Measurements from ENCODE around the gene HS6ST2. TPM values are rescaled to one million over a fixed set of nuclear protein-coding genes. Genes with fewer than 3 reads are reported as not detected.
A peak's percentile ranks its signal among the peaks of the same experiment; 100 is the strongest.

Gene HS6ST2
- polyA plus RNA-seq, 3 donors: 24.4 to 25.8 (median 25.2) TPM

DNA sequence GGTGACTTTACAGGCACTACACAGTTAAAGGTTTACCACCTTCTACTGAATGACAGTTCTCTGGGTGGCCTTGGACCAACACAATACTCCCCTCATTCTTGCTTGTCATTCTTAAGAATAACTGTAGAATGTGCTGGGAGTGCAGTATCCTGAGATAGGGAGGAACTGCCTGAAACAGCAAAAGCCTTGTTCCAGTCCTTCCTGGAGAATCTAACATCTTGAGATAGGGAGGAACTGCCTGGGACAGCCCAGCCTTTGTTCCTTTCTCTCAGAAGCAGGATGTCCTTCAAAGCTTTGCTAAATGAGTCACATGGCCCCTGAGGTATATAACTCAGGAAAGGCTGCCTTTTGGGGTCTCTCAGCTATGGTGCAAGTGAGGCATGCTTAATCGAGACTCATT is 323.9 kb downstream of the HS6ST2 start:
- no peak for DNase-seq (ENCODE audit: low read depth in 3 of 3, low spot score in 2 of 3)

DNA sequence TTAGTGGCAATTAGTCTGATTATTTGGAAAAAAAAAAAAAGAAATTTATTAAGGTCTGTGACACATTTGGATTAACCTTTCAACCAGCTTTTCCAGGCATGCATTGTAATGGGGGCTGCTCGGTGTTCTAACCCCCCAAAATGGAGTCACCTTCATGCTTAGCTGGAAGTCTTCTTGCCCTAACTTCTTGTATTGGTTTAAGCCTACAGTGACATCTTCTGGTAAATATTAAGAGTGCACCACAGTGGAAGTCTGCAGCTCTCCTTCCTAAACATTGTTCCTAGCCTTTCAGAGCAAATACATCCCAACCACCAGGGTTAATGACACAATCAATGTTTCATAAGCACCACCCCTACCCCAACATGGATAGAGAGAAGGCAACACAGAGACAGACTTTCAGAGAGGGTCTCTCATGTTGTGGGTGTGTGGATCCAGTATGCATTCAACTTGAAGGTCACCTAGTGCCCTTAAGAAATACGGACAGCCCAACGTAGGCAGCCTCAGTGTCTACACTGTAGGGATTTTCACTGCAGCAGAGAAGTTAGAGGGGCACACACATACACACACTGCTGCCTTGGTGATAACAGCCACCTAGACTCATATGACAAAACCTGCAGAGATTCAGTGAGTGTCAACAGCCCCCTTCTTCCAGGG is 326.7 kb downstream of the HS6ST2 start:
- DNase-seq (ENCODE audit: low read depth in 3 of 3, low spot score in 2 of 3): no peak

GRCh38 chrX:132624466-132624865 is 334.0 kb downstream of the HS6ST2 start:
- DNase-seq (ENCODE audit: low read depth in 3 of 3, low spot score in 2 of 3): no peak

- DNase-seq (ENCODE audit: low read depth in 3 of 3, low spot score in 2 of 3): no peak
These were observed 334.5 kb downstream of the HS6ST2 start for GRCh38 chrX:132623942-132624341.

DNA sequence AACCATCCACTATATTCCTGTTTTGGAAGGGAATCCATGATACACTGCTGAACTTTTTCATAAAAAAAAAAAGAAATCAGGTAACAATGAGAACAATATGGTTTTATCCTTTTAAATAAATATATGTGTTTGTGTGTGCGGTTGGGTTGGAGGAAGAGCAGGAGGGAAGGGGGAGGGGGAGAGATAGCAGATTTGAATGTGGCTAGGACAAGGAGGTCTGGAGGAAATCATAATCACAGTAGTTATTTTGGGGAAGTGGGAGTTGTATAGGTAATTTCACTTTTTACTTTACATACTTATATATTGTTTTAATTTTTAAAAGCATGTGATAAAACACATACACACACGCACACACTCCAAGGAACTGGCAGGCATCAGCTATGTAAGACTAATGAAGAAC is 335.1 kb downstream of the HS6ST2 start:
- no peak for DNase-seq (ENCODE audit: low read depth in 3 of 3, low spot score in 2 of 3)

GRCh38 chrX:132622130-132622529 is 336.3 kb downstream of the HS6ST2 start:
- no peak for DNase-seq (ENCODE audit: low read depth in 3 of 3, low spot score in 2 of 3)

GRCh38 chrX:132618810-132619209 is 339.6 kb downstream of the HS6ST2 start:
- DNase-seq (ENCODE audit: low read depth in 3 of 3, low spot score in 2 of 3): no peak

DNA sequence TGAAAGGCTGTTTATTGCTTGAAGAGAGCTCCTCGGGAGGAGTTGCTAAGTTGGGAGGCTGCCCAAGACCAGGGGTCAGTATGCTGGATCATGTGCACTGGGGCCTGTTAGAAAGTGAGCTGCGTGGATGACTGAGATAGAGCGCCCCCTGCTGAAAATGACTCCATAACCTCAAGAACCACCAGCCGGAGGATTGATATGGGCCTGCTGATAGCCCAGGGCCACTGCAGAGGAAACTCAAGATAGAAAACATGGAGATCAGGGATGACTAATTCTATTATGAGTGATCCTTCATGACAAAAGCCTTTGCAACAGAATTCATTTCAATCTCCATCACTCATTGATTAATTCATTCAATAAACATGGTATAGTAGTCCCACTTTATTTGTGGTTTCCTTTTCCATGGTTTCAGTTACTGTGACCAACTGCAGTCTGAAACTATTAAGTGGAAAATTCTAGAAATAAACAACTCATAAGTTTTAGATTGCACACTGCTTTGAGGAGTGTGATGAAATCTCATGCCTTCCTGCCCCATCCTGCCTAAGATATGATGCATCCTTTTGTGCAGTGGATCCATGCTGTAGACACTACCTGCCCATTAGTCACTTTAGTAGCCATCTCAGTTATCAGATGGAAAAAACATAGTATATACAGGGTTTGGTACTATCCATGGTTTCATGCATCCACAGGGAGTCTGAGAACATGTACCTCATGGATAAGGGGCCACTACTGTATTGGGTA is 342.9 kb downstream of the HS6ST2 start:
- peak in 1 of 3 donors; percentile 39 for DNase-seq (ENCODE audit: low read depth in 3 of 3, low spot score in 2 of 3)

GRCh38 chrX:132614297-132614696 is 344.1 kb downstream of the HS6ST2 start:
- no peak for DNase-seq (ENCODE audit: low read depth in 3 of 3, low spot score in 2 of 3)

GRCh38 chrX:132613801-132614200 is 344.6 kb downstream of the HS6ST2 start:
- no peak for DNase-seq (ENCODE audit: low read depth in 3 of 3, low spot score in 2 of 3)

DNA sequence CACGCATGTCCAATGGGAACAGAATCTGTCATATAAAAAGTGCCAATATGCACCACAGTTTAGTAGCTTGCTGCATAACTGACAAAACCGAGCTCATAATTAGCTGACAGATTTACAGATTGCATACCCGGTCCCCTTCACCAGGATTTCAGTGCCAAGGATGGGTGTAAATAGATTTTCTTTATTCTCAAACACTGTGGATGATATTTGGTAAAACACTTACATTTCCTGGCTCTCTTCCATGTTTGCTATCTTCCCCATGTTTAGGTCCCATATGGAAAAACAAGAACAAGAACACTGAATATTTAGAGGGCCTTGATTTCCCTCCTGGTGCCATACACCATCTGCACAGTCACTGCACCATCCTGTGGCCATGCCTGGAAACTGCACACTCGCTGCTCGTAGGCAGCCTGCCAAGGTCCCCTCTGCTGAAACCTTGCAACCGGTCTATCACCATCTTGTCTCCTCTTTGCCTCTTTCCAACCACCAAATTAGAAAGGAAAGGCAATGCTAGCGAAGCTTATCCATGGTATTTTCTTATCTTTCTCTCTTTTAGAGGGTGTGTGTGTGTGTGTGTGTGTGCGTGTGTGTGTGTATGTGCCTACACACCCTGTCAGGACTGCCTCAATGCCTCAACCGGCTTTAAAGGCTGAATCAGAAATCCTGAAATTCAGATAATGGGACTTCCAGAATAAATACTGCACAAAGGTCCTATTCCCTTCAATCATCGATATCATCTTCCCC is 345.4 kb downstream of the HS6ST2 start:
- DNase-seq (ENCODE audit: low read depth in 3 of 3, low spot score in 2 of 3): no peak

GRCh38 chrX:132610536-132610935 is 347.9 kb downstream of the HS6ST2 start:
- no peak for DNase-seq (ENCODE audit: low read depth in 3 of 3, low spot score in 2 of 3)

DNA sequence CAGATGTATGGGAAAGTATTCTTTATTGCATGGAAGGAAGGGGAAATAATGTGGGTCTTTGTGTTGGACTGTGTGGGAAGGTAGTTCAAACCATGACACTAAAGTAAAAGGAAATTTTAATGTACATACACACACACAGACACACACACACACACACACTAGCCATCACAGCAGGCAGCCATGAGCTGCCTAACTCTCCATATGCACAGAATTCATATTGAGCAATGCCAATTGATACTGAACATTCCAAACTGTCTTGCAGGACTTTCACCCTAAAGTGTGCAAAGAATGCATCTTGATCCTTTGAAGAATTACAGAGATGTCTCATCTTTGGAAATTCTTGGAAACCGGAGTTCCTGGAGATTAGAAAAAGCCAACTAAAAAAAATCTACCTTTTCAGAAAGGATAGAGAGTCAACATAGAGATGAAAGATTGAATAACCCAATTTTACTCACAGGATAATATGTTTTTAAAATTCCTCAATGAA is 349.0 kb downstream of the HS6ST2 start:
- no peak for DNase-seq (ENCODE audit: low read depth in 3 of 3, low spot score in 2 of 3)

GRCh38 chrX:132603700-132604286 is 354.6 kb downstream of the HS6ST2 start:
- no peak for DNase-seq (ENCODE audit: low read depth in 3 of 3, low spot score in 2 of 3)

DNA sequence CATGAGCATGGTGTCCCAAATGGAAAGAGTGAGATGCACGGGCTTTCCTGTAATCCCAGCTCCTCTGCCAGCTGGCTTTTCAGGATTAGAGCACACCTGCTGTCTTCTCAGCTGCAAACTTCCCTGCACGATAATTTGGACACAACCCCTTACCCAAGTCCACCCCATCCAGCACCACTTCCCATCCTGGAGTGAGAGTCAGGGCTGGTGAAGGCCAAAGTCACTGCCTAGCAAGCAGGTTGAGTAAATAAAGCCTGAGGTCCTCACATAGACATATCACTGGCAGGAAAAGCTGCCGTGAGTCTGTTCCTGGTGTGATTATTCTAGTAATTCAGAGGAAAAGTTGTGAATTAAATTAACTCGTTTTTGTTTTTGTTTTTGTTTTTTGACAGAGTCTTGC is 355.7 kb downstream of the HS6ST2 start:
- DNase-seq (ENCODE audit: low read depth in 3 of 3, low spot score in 2 of 3): no peak

DNA sequence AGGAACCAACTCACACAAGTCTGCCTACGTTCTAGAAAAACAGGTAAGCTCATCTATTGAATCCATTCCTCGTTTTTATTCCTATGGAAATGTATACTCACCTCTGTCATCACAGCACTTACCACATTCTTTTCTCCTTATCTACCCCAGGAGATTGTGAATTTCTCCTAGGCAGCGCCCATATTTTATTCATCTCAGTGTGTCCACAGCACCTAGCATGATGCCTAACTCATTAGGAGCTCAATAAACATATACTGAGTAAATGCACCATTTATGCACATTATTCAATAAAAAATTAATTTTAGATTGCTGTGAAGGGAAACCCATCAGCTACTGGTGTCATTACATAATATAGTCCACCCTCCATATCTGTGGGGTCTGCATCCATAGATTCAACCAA is 363.4 kb downstream of the HS6ST2 start:
- DNase-seq (ENCODE audit: low read depth in 3 of 3, low spot score in 2 of 3): no peak

- no peak for DNase-seq (ENCODE audit: low read depth in 3 of 3, low spot score in 2 of 3)
These were observed 364.3 kb downstream of the HS6ST2 start for GRCh38 chrX:132594129-132594528.

- DNase-seq (ENCODE audit: low read depth in 3 of 3, low spot score in 2 of 3): no peak
These were observed 365.5 kb downstream of the HS6ST2 start for GRCh38 chrX:132592880-132593279.

GRCh38 chrX:132591719-132592275 is 366.6 kb downstream of the HS6ST2 start:
- no peak for DNase-seq (ENCODE audit: low read depth in 3 of 3, low spot score in 2 of 3)

DNA sequence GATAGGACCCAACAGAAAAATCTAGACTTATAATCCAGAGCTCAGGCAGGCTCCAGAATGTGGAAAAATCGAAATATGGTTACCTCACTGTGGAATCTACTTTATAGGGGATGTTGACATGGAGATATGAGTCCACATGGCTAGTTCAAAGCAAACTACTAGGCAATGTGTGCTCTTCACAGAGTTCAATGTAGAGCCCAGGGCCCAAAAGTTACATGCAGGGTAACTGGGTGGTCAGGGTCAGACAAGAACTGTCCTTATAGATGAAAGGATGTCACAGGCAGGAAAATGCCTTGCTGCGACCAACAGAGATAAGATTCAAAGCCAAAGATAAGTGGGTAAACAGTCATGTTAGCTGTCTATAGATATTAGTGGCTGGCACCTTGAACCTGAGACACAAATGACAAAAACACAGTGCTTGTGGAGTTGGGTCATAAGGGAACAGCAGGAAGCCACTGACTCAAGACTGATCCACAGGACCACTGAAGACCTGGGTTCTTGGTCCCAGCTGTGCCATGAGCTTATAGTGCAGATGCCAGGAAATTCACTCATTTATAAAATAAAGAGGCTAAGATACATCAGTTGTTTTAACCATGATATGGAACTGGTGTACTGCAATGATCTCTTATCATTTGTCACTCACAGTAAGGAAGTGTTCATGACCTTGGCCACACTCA is 367.9 kb downstream of the HS6ST2 start:
- no peak for DNase-seq (ENCODE audit: low read depth in 3 of 3, low spot score in 2 of 3)
